Mesendoderm (in vitro differentiated cells): ENCODE results near the gene SECTM1.

ENCODE experiments used
- DNase-seq: peaks from one replicate; pipeline ENCODE4 v3.0.0; 2013
- H2AK5ac ChIP-seq: 2 replicates; pipeline ENCODE4 v1.6.1; 2013; ENCODE audit warnings: low read length, inconsistent platforms
- H2BK120ac ChIP-seq: 2 replicates; pipeline ENCODE4 v1.6.1; 2013; ENCODE audit warnings: low read depth, mild to moderate bottlenecking, low read length, moderate library complexity, mixed read lengths
- H2BK15ac ChIP-seq: replicated peaks from 2 replicates; pipeline ENCODE4 v1.6.1; 2013; ENCODE audit warnings: low read depth, mild to moderate bottlenecking, moderate library complexity
- H2BK5ac ChIP-seq: 2 replicates; pipeline ENCODE4 v1.6.1; 2013; ENCODE audit warnings: low read length, inconsistent platforms
- H3K18ac ChIP-seq: 2 replicates; pipeline ENCODE4 v1.6.1; 2013; ENCODE audit warnings: mild to moderate bottlenecking, low read length, mixed read lengths
- H3K23ac ChIP-seq: one replicate; pipeline ENCODE4 v1.6.1; 2013; ENCODE audit warnings: low read length
- H3K27ac ChIP-seq: 2 replicates; pipeline ENCODE4 v1.5.1; 2013; ENCODE audit warnings: low read depth, mild to moderate bottlenecking, inconsistent platforms, low read length, moderate library complexity
- H3K27me3 ChIP-seq: 2 replicates; pipeline ENCODE4 v1.6.1; 2013; ENCODE audit warnings: low read length, control low read depth, mild to moderate bottlenecking, inconsistent platforms; ENCODE audit not compliant: insufficient read depth, poor library complexity
- H3K36me3 ChIP-seq: 2 replicates; pipeline ENCODE4 v1.6.1; 2013; ENCODE audit warnings: low read length, inconsistent platforms; ENCODE audit not compliant: control insufficient read depth, insufficient read depth
- H3K4ac ChIP-seq: one replicate; pipeline ENCODE4 v1.6.1; 2013; ENCODE audit warnings: low read depth, mild to moderate bottlenecking, low read length, moderate library complexity
- H3K4me1 ChIP-seq: 2 replicates; pipeline ENCODE4 v1.6.1; 2013; ENCODE audit warnings: low read depth, low read length, inconsistent platforms; ENCODE audit not compliant: control insufficient read depth
- H3K4me2 ChIP-seq: 2 replicates; pipeline ENCODE4 v1.6.1; 2013; ENCODE audit warnings: low read length
- H3K4me3 ChIP-seq: 2 replicates; pipeline ENCODE4 v1.5.1; 2013; ENCODE audit warnings: mild to moderate bottlenecking, low read length
- H3K56ac ChIP-seq: one replicate; pipeline ENCODE4 v1.6.1; 2013; ENCODE audit warnings: low read length
- H3K79me1 ChIP-seq: 2 replicates; pipeline ENCODE4 v1.6.1; 2013; ENCODE audit warnings: low read length, inconsistent platforms
- H3K79me2 ChIP-seq: 2 replicates; pipeline ENCODE4 v1.6.1; 2013; ENCODE audit warnings: mild to moderate bottlenecking, low read length; ENCODE audit not compliant: control insufficient read depth, insufficient read depth
- H3K9ac ChIP-seq: 2 replicates; pipeline ENCODE4 v1.6.1; 2013; ENCODE audit warnings: low read length, inconsistent platforms
- H4K5ac ChIP-seq: one replicate; pipeline ENCODE4 v1.6.1; 2013; ENCODE audit warnings: low read length
- H4K8ac ChIP-seq: one replicate; pipeline ENCODE4 v1.6.1; 2013; ENCODE audit warnings: low read depth, mild to moderate bottlenecking, control low read depth, low read length, moderate library complexity
- WGBS: extraction: QIAGEN DNeasy Blood & Tissue Kit; methylation state at CpG from one replicate; pipeline ENCODE4 v1.1.7; 2013; ENCODE audit warnings: low lambda C conversion rate, missing lambda C conversion rate; ENCODE audit not compliant: insufficient coverage; ENCODE audit errors: extremely low coverage; 5-methylcytosine and 5-hydroxymethylcytosine counted together

The SECTM1 gene

DNA sequence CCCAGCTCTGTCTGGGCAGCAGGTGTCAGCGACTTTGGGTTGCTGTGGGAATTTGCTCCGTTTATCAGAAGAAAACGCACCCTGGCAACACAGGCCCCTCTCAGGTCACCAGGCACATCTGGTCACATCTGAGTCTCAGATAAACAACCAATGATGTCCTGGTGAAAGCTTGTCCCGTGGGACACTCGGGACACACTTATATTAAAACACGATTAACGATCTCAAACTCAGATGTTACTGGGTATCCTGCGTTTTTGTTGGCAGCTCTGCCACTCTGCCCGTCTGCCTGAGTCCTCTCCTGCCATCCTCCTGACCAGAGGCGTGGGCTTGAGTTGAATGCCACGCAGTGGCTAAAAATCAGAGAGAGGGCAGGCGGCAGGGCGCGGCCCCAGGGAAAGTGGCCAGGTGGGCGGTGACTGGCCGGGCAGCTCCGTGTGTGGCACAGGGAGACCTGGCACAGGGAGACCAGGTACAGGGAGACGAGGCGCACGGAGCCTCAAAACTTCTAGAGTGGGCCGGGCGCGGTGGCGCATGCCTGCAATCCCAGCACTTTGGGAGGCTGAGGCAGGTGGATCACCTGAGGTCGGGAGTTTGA is 2.1 kb downstream of the SECTM1 start:
- no peak overlapping the region for H3K18ac ChIP-seq
- no peaks in the 10 kb centered on the region for H3K79me1 ChIP-seq
- DNase-seq, result no peak
- H3K56ac ChIP-seq, result no peak overlapping the region
- no peak overlapping the region for H3K4me2 ChIP-seq
- no peaks in the 10 kb centered on the region for H3K36me3 ChIP-seq
- peaks cover 26% of the 10 kb centered on the region for H3K27me3 ChIP-seq
- no peak overlapping the region for H2BK5ac ChIP-seq
- no CpG with 5 or more reads among the region's 25 CpGs for WGBS
- no peak overlapping the region for H3K27ac ChIP-seq
- no peak overlapping the region for H4K5ac ChIP-seq
- no peaks in the 10 kb centered on the region for H3K4me1 ChIP-seq
- H3K23ac ChIP-seq, result no peak overlapping the region
- H3K9ac ChIP-seq, result no peak overlapping the region
- no peaks in the 10 kb centered on the region for H3K79me2 ChIP-seq
- H3K4me3 ChIP-seq, result no peak overlapping the region
- no peak overlapping the region for H2AK5ac ChIP-seq
- no peak overlapping the region for H4K8ac ChIP-seq
- no peak overlapping the region for H2BK120ac ChIP-seq
- H3K4ac ChIP-seq, result no peak overlapping the region
- no peak overlapping the region for H2BK15ac ChIP-seq

GRCh38 chr17:82330322-82331239 is 3.0 kb downstream of the SECTM1 start:
- Histone ChIP-seq H3K27ac (no peak overlapping the region), H3K23ac (no peak overlapping the region), H3K79me1 (no peaks in the 10 kb centered on the region), H2AK5ac (no peak overlapping the region), H3K18ac (no peak overlapping the region), H2BK120ac (no peak overlapping the region), H3K9ac (no peak overlapping the region), H3K4me2 (no peak overlapping the region), H4K8ac (no peak overlapping the region), H3K4me1 (no peaks in the 10 kb centered on the region), H4K5ac (no peak overlapping the region), H3K4ac (no peak overlapping the region), H3K27me3 (peaks cover 26% of the 10 kb centered on the region), H2BK15ac (no peak overlapping the region), H3K79me2 (no peaks in the 10 kb centered on the region), H3K4me3 (no peak overlapping the region), H3K56ac (no peak overlapping the region), H2BK5ac (no peak overlapping the region), H3K36me3 (no peaks in the 10 kb centered on the region)
- DNase-seq, result no peak
- no CpG with 5 or more reads among the region's 28 CpGs for WGBS

GRCh38 chr17:82329683-82330321 is 3.8 kb downstream of the SECTM1 start:
- Histone ChIP-seq H3K4me1 (no peaks in the 10 kb centered on the region), H4K8ac (no peak overlapping the region), H3K79me2 (no peaks in the 10 kb centered on the region), H3K27ac (no peak overlapping the region), H3K4me2 (no peak overlapping the region), H2AK5ac (no peak overlapping the region), H3K27me3 (peaks cover 20% of the 10 kb centered on the region), H3K4ac (no peak overlapping the region), H4K5ac (no peak overlapping the region), H2BK5ac (no peak overlapping the region), H3K9ac (no peak overlapping the region), H3K4me3 (no peak overlapping the region), H3K79me1 (no peaks in the 10 kb centered on the region), H2BK120ac (no peak overlapping the region), H3K56ac (no peak overlapping the region), H2BK15ac (no peak overlapping the region), H3K18ac (no peak overlapping the region), H3K23ac (no peak overlapping the region), H3K36me3 (no peaks in the 10 kb centered on the region)
- no CpG with 5 or more reads among the region's 19 CpGs for WGBS
- DNase-seq, result no peak

- peaks cover 13% of the 10 kb centered on the region for H3K27me3 ChIP-seq
- WGBS, result no CpG with 5 or more reads among the region's 15 CpGs
These were observed 4.5 kb downstream of the SECTM1 start for GRCh38 chr17:82328994-82329507.

GRCh38 chr17:82328141-82328993 is 5.2 kb downstream of the SECTM1 start:
- Histone ChIP-seq H3K9ac (no peak overlapping the region), H3K4me1 (no peaks in the 10 kb centered on the region), H3K27ac (no peak overlapping the region), H2BK15ac (no peak overlapping the region), H3K18ac (no peak overlapping the region), H3K79me2 (no peaks in the 10 kb centered on the region), H4K8ac (no peak overlapping the region), H3K23ac (no peak overlapping the region), H3K4me3 (no peak overlapping the region), H2BK5ac (no peak overlapping the region), H3K79me1 (no peaks in the 10 kb centered on the region), H3K36me3 (no peaks in the 10 kb centered on the region), H3K27me3 (peaks cover 8% of the 10 kb centered on the region), H2BK120ac (no peak overlapping the region), H3K4ac (no peak overlapping the region), H4K5ac (no peak overlapping the region), H3K4me2 (no peak overlapping the region), H2AK5ac (no peak overlapping the region), H3K56ac (no peak overlapping the region)
- no CpG with 5 or more reads among the region's 28 CpGs for WGBS
- no peak for DNase-seq

More at GRCh38 chr17:82328994-82329507, 4.5 kb downstream of the SECTM1 start:
- DNase-seq, result no peak
- Histone ChIP-seq H2BK5ac (no peak overlapping the region), H2BK120ac (no peak overlapping the region), H3K4me1 (no peaks in the 10 kb centered on the region), H3K18ac (no peak overlapping the region), H3K27ac (no peak overlapping the region), H3K4me2 (no peak overlapping the region), H3K23ac (no peak overlapping the region), H3K36me3 (no peaks in the 10 kb centered on the region), H2AK5ac (no peak overlapping the region), H4K8ac (no peak overlapping the region), H3K79me2 (no peaks in the 10 kb centered on the region), H4K5ac (no peak overlapping the region), H3K9ac (no peak overlapping the region), H3K4ac (no peak overlapping the region), H3K56ac (no peak overlapping the region), H2BK15ac (no peak overlapping the region), H3K79me1 (no peaks in the 10 kb centered on the region), H3K4me3 (no peak overlapping the region)
